ENCODE measurements around the gene AP4M1.

AP4M1 gene

DNA sequence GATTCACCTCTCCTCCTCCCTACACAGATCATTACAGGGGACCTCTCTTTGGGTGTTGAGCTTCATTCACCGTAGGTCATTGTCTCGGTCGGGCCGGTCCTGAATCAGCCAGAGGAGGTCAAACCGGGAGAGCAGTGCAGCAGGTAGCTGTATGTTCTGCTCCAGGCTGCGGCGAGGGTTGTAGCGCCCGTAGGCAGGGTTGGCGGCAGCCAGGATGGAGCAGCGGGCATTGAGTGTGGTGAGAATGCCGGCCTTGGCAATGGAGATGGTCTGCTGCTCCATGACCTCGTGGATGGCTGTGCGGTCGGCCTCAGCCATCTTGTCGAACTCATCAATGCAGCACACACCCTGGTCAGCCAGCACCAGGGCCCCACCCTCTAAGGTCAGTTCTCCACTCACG, 5.7 kb upstream of the AP4M1 start:
- H3K4me3 ChIP-seq (replicated peaks; ENCODE audit: low read depth, low read length): no peak overlapping the region
- DNase-seq (ENCODE audit: low read depth): no peak
- TF ChIP-seq CTCF (IDR thresholded peaks at IDR 0.05; ENCODE audit: low read length, missing control alignments): no peak

GRCh38 chr7:100098913-100099312, 2.5 kb upstream of the AP4M1 start:
- no peak for TF ChIP-seq CTCF (IDR thresholded peaks at IDR 0.05; ENCODE audit: low read length, missing control alignments)
- no peak overlapping the region for H3K4me3 ChIP-seq (replicated peaks; ENCODE audit: low read depth, low read length)
- no peak for DNase-seq (ENCODE audit: low read depth)

DNA sequence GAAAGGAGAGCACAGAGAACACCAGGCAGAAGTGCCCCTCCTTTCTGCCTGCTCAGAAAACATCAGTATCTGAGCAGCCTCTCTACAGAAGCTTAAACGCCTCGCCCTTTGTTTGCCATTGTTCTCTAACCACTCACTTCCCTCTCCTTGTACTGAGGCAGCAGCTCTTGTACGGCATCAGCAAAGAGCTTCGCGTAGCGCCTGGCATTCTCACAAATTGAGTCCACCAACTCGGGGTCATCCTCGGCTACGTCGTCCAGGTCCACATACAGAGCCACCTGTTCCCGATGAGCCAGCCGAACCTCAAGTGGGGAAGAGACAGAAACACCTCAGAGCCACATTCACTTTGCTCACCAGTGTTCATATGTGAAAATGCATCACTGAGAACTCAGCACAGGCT, 2.0 kb upstream of the AP4M1 start:
- peak overlapping the region; percentile 87 for H3K4me3 ChIP-seq (replicated peaks; ENCODE audit: low read depth, low read length)
- no peak for TF ChIP-seq CTCF (IDR thresholded peaks at IDR 0.05; ENCODE audit: low read length, missing control alignments)
- no peak for DNase-seq (ENCODE audit: low read depth)

DNA sequence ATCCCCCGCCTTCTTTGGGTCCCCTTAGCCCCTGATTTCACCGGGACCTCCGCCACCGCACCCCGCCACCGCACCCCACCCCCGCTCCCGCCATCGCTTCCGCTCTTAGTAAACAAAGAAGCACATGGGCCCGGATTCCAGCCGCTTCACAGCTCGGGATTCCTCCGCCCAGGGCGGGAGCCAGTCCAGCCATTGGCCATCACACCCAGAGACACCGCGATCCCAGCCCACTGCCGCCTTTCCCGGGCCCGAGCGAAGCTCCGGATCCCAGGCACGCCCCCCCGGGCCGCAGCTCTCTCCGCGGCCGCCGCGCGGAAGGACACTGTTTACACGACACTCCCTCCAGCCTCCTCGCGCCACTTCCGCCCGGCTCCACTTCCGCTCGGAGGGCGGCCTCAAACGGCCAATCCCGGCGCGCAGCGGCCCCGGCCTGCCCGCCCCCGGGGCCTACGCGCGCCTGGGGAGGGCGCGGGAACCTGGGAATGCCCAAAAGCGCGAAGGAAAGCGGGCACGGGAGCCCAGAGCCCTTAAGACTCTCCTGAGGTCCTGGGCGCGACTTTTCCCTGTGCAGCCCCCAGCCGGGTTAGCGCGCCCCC, 925 bp upstream of the AP4M1 start:
- peak; percentile 99 for DNase-seq (ENCODE audit: low read depth)
- no peak for TF ChIP-seq CTCF (IDR thresholded peaks at IDR 0.05; ENCODE audit: low read length, missing control alignments)
- H3K4me3 ChIP-seq (replicated peaks; ENCODE audit: low read depth, low read length): peak overlapping the region; percentile 87

DNA sequence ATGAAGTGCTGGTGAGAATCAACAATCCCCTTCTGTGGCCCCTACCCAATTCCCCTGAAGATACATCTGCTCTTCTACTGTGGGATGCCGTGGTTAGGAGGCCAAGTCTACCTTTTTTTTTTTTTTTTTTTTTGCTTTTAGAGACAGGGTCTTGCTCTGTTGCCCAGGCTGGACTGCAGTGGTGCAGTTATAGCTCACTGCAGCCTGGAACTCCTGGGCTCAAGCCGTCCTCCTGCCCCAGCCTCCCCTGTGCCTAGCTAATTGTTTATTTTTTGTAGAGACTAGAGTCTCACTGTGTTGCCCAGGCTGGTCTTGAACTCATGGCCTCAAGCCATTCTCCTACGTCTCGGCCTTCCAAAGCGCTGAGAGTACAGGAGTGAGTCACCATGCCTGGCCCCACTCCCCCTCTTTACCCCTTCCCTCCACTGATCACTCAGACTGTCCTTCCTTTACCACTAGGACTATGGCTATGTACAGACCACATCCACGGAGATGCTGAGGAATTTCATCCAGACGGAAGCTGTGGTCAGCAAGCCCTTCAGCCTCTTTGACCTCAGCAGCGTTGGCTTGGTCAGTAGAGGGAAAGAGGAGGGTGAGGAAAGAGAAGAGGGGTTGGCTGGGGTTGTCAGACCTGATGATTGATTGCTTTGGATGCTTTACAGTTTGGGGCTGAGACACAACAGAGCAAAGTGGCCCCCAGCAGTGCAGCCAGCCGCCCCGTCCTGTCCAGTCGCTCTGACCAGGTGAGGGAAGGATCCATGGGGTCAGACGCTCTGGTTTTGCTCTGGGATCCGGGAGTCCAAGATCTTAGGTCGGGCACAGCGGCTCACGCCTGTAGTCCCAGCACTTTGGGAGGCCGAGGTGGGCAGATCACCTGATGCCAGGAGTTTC, 1.8 kb downstream of the AP4M1 start:
- TF ChIP-seq CTCF (IDR thresholded peaks at IDR 0.05; ENCODE audit: low read length, missing control alignments): no peak
- DNase-seq (ENCODE audit: low read depth): peak; percentile 81
- H3K4me3 ChIP-seq (replicated peaks; ENCODE audit: low read depth, low read length): no peak overlapping the region

DNA sequence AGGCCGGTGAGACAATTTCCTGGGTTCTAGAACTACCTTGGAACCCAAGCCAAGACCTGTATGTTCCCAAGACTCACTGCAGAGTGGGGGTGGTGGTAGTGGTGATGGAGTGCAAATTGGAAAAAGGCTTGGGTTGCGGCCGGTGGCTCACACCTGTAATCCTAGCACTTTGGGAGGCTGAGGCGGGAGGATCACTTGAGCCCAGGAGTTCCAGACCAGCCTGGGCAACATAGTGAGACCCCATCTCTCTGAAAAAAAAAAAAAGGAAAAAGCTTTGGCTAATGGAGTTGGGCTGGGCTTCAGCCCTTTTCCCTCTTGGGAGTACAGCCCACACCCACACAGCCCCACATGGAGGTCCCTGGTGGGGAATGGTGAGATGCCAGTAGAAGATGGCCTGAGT, 4.1 kb downstream of the AP4M1 start:
- no peak for TF ChIP-seq CTCF (IDR thresholded peaks at IDR 0.05; ENCODE audit: low read length, missing control alignments)
- no peak for DNase-seq (ENCODE audit: low read depth)

More for the DNA sequence above, 4.1 kb downstream of the AP4M1 start:
- no peak overlapping the region for H3K4me3 ChIP-seq (replicated peaks; ENCODE audit: low read depth, low read length)

Measured in fibroblast of pulmonary artery (primary cell).